Gastroesophageal sphincter (tissue), 3 donors: Measurements from ENCODE around the gene RPS27L.

Source experiments
- CTCF ChIP-seq, 4 experiments: fragments of 200-600 bp in 2 of 4; fragments of 450-650 bp in 2 of 4; sonication (generic) in 1 of 4; IDR thresholded peaks; one replicate each; pipeline ENCODE4 v1.5.1; 2017 to 2019; ENCODE audit warnings: antibody characterized with exemption in 4 of 4, mild to moderate bottlenecking in 2 of 4, moderate library complexity in 2 of 4
- EP300 ChIP-seq: sonication (generic); formaldehyde crosslinking; IDR thresholded peaks from one replicate; pipeline ENCODE4 v1.6.1; 2017; ENCODE audit warnings: antibody characterized with exemption, mild to moderate bottlenecking

GRCh38 chr15:63198371-63199250, 41.3 kb upstream of the RPS27L start:
- no peak for TF ChIP-seq CTCF (IDR thresholded peaks at IDR 0.05)
- no peak for TF ChIP-seq EP300
